Ramos (cell line): Measurements from ENCODE around the gene KCNC2.
"Not testable (repeated sequence)": the region's sequence is repeated elsewhere in the genome, so short reads cannot be mapped to it uniquely, and the experiment has no call there.

Source experiments
- in situ Hi-C: fragments of 300-500 bp; cut with MboI; formaldehyde crosslinking; loops from one replicate; pipeline ENCODE4 v1.14.3; 2022; ENCODE audit warnings: low sequenced_read_pairs; ENCODE audit not compliant: unreplicated experiment

The KCNC2 gene

GRCh38 chr12:75209812-75210138 lies at the start of gene KCNC2:
Gene KCNC2 (minus strand): TSS chr12:75209839.
- in situ Hi-C loops = no loop called here

DNA sequence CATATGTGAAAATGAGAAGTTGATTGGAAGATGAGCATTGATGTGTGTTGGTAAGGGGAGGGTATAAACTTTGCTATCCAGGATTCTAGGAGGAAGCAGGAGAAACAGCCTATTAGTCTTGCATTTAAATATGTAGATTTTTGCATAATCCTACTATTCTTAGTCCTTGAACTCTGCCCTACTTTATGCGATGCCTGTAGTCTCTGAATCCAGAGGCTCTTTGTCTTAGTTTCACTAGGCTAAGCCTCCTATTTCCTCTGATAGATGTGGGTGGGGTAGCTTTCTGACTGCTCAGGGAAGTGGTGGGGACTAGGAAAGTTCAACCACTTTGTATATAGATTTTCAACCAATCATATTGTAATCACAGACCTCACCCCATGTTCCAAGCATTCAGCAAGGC lies 49.5 kb upstream of the KCNC2 start:
- in situ Hi-C loops = no loop called here

GRCh38 chr12:75257510-75257909 lies 47.9 kb upstream of the KCNC2 start:
- in situ Hi-C loops = no loop called here

DNA sequence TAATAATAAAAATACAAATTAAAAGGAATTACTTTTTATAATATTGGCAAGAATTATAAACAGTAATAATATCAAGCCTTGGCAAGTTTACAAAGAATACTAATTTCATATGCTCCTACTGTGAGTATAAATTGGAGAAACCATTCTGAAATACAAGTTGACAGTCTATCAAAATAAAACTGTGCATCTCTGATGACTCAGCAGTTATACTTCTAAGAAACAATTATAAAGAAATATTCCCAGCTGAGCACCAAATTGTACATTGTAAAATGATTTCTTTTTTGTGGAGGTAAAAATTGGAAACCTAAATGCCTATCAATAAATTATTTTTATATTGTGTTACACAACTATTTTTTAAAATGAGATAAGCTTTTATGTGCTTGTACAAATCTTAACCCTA lies 35.5 kb upstream of the KCNC2 start:
- in situ Hi-C loops = no loop called here

GRCh38 chr12:75239987-75240386 lies 30.3 kb upstream of the KCNC2 start:
- in situ Hi-C loops = no loop called here

DNA sequence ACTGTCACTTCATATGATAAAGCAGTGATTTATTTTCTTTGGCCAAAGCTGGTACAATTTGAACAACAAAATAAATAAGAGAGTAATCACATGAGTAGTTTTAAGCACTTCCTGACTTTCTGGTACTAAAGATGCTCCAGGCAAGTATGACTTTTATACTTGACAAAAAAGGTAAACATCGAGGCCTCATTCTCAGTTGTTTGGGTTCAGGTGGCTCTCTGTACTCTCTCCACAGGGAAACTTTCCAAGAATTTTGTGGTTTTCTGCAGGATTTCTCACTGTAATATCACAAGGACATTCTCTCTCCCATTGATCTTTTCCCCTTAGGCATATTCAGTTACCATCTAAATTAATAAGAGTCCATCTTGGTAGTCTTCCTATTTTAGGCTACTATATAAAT lies 26.6 kb upstream of the KCNC2 start:
- in situ Hi-C loops = no loop called here

- in situ Hi-C loops = no loop called here
Measured at GRCh38 chr12:75227132-75227531, 17.5 kb upstream of the KCNC2 start.

DNA sequence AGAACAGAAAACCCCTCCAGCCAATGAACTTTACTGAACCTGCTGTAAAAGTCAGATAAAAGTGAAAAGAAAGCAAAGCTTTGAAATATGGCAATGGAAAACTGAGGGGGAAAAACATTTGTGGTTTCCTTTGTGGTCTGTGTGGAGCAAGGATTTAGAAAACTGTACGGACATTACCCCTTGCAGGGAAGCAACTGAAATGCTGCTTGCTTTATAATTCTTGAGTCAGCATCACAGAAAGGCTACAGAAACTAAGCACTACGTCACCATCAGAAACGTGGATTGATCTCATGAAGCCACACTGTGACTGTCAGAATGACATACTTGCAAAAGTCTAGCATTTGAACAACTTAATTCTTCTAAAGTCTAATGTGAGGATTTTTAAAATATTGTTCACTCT lies 2.4 kb upstream of the KCNC2 start:
- in situ Hi-C loops = no loop called here

- in situ Hi-C loops = no loop called here
Measured at GRCh38 chr12:75208856-75209811, 505 bp downstream of the KCNC2 start.

- in situ Hi-C loops = no loop called here
Measured at GRCh38 chr12:75207338-75208083, 2.1 kb downstream of the KCNC2 start.

DNA sequence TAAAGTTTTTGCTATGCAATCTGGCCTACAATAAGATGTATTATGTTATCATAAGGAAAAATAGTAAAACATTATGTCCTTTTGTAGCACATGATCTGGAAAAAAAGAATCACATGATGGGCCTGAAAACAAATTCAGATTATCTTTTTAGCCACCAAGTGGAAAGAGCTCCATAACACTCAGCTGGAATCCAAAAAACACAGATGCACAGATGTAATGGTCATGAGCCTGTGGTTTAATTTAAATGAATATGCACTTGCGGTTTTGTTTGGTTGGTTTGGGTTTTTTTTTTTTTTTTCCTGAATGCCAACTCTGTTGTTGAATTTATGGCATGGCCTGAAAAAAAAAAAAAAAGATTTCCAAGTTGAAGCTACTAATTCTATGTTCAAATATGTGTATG lies 4.1 kb downstream of the KCNC2 start:
- in situ Hi-C loops = no loop called here

DNA sequence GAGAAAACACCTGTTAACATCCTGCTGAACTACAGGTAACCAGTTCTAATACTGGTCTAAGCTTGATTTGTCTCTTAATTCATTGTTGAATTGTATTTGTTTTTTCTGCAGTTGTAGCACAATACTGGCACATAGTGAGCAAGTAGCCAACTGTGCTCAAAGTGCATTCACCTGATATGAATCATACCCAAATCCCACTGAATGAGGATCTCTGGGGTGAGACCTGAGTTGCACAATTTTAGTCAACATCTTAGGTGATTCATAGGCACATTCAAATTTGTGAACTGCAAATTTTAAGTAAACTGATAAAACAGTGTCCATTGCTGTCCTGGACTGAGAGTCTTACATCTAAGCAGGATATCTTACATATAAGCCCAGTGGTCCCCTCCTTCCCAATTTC lies 12.8 kb downstream of the KCNC2 start:
- in situ Hi-C loops = no loop called here

- in situ Hi-C loops = no loop called here
Measured at GRCh38 chr12:75196408-75196807, 13.2 kb downstream of the KCNC2 start.

DNA sequence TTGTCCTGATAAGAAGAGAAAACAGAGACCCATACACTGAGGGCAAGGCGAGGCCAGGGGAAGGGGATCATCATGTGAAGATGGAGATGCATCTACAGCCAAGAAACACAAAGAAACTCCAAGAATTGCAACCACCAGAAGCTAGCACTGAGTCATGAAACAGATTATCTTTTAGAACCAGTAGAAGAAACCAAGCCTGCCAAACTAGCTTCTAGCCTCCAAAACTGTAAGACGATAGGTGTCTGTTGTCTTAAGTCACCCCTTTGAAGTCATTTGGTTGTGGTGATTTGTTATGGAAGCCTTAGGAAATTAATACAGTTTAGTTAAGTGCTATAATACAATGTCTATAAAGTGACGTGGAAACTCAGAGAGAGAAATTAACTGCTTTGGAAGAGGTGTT lies 15.4 kb downstream of the KCNC2 start:
- in situ Hi-C loops = no loop called here

DNA sequence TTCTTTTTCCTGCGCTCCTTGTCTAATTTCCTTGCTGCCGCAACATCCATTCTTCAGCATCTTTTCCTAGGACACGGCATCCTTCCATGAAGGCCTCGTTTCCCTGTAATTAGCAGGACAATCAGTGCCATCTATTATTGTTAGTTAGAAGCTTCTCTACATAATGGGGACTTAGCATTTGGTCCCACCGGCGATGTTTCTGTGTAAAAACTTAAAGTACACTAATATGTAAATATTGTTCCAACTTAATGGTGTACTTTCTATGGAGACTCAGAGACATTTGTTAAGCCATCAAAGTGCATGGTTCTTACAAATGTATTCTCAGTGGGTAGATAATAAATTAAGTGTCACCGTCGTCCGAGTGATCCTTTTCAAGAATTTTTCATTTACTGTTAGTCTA lies 17.4 kb downstream of the KCNC2 start:
- in situ Hi-C loops = no loop called here

DNA sequence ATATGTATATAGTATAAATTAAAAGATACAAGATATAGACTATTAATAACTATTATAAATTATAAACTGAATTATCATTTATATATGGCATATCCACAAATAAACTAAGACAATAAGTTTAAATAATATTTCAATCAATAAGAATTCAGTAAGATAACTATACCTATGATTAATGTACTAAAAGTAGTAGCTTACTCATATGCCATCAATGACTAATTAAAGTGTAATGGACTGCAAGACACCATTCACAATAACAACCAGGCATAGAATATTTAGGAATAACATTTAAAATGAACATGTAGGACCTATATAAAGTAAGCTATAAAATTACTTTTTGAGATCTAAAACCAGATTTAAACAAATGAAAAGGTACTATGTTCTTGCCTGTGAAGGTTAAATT lies 18.8 kb downstream of the KCNC2 start:
- in situ Hi-C loops = no loop called here

DNA sequence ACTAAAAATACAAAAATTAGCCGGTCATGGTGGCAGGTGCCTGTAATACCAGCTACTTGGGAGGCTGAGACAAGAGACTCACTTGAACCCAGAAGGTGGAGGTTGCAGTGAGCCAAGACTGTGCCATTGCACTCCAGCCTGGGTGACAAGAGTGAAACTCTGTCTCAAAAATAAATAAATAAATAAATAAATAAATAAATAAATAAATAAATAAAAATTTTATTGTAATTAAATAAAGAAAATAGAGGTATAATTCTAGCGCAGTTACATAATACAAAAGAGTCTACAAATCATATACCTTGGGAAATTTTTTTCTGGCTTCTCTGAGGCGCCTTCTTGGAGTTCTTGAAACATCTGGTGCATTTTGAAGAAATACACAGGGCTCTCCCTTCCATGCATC lies 23.8 kb downstream of the KCNC2 start:
- in situ Hi-C loops = not testable (repeated sequence)

GRCh38 chr12:75184516-75184915 lies 25.1 kb downstream of the KCNC2 start:
- in situ Hi-C loops = no loop called here

DNA sequence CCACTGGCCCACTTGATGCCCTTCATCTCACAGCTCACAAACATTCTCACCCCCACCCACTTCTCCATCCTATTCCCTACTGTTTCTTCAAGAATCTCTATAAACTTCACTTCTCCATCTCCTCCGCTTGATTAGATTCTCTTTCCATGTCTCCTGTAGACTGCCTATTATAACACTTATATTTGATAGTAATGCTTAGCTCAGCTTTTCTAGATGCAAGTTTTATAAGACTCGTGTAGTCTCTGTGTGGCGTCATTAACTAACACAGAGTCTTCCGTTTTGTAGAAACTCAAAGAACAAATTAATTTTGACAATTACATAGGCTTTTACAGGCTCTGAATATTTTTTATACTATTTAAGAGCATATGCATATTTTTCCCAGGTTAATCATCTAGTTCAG lies 25.7 kb downstream of the KCNC2 start:
- in situ Hi-C loops = no loop called here

DNA sequence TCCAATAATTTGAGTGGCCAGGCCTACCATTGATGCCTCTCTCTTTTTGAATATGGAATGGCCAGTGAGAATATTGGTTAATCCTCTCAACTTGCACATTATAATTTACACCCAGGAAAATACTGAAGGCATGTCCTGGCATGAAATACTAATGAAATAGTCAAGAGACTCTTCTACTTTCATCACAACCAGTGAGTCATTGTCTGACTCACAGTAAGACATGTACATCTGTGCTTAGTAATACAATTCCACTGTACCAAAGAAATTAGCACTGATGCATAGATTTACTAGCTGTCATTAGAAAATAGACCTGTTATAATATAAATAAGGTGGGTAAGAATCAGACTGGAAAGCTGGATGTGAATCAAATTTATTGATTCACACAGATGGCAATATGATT lies 31.6 kb downstream of the KCNC2 start:
- in situ Hi-C loops = no loop called here

DNA sequence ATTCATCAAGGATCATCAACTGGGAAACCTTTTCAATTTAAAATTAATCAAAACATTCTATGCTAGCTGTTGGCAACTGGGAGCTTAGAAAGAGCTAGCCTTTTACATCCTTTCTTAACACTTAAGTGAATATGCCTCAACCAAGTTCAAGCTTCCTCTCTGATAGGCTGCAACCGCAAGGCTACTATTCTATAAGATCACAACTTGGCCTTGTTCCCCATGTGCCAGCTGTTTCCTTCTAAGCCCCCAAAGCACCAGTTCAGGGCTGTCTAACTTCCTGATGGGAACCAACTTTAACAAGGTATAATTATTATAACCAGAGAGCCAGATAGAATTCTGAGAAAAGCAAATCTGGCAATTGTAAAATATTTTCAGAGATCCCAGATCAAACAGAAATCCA lies 37.0 kb downstream of the KCNC2 start:
- in situ Hi-C loops = no loop called here
